Ovary (tissue), 3 donors: Measurements from ENCODE around the gene BRAP.

Experiments
- CTCF ChIP-seq, 3 donors: fragments of 450-650 bp in 2 of 3; fragments of 200-600 bp in 1 of 3; IDR thresholded peaks; one replicate each; pipeline versions ENCODE4 v1.5.1 to v1.8.0; 2016 to 2022; ENCODE audit warnings: antibody characterized with exemption in 3 of 3, mild to moderate bottlenecking in 1 of 3
- EP300 ChIP-seq: sonication (generic); formaldehyde crosslinking; IDR thresholded peaks from one replicate; pipeline ENCODE4 v1.6.1; 2017; ENCODE audit warnings: antibody characterized with exemption
- POLR2A ChIP-seq: fragments of 450-650 bp; IDR thresholded peaks from one replicate; pipeline ENCODE4 v1.6.1; 2017; ENCODE audit warnings: antibody characterized with exemption, mild to moderate bottlenecking, moderate library complexity
- donor health status: DM: no; HTN: no; CAD: no.

GRCh38 chr12:111635524-111635923, 50.2 kb downstream of the BRAP start:
- TF ChIP-seq CTCF (IDR thresholded peaks at IDR 0.05), result no peak
- no peak for TF ChIP-seq POLR2A
- no peak for TF ChIP-seq EP300
